Uterus (tissue), 4 donors: Measurements from ENCODE around the gene MPND. TPM values are rescaled to one million over a fixed set of nuclear protein-coding genes. Genes with fewer than 3 reads are reported as not detected.

Experiments
- DNase-seq, 2 donors: peaks; one replicate each; pipeline ENCODE4 v3.0.0-alpha.2; 2019 to 2020
- H3K27ac ChIP-seq, 2 donors: fragments of 200-600 bp; sonication (generic); 1 replicate in 1 of 2; 2 replicates in 1 of 2; pipeline ENCODE4 v1.5.1; 2016 to 2018
- H3K27me3 ChIP-seq, 2 donors: fragments of 200-600 bp; sonication (generic); one replicate each; pipeline ENCODE4 v1.5.1; 2018 to 2019; ENCODE audit warnings: control low read depth in 1 of 2
- H3K36me3 ChIP-seq, 2 donors: fragments of 200-600 bp; sonication (generic); one replicate each; pipeline ENCODE4 v1.5.1; 2019; ENCODE audit warnings: control low read depth in 1 of 2
- H3K4me1 ChIP-seq, 2 donors: fragments of 200-600 bp; sonication (generic); one replicate each; pipeline ENCODE4 v1.5.1; 2018 to 2019; ENCODE audit warnings: control low read depth in 1 of 2
- H3K4me3 ChIP-seq, 2 donors: fragments of 200-600 bp; sonication (generic); 1 replicate in 1 of 2; 2 replicates in 1 of 2; pipeline ENCODE4 v1.5.1; 2018 to 2019; ENCODE audit warnings: mild to moderate bottlenecking in 1 of 2
- H3K9me3 ChIP-seq, 2 donors: fragments of 200-600 bp; sonication (generic); one replicate each; pipeline ENCODE4 v1.5.1; 2019; ENCODE audit warnings: control low read depth in 1 of 2
- POLR2A ChIP-seq, 2 donors: fragments of 450-650 bp; IDR thresholded peaks; one replicate each; pipeline ENCODE4 v1.6.1; 2016; ENCODE audit warnings: antibody characterized with exemption in 2 of 2, mild to moderate bottlenecking in 1 of 2, moderate library complexity in 1 of 2
- intact Hi-C: fragments of 100-400 bp; cut with DNase I; formaldehyde crosslinking; loops from one replicate; pipeline ENCODE4 v1.15.1; 2023; ENCODE audit warnings: low total_unique reads
- total RNA-seq, 4 donors: library from RNA; depleted of rRNA in 3 of 4; stranded (reverse); fragments of >200 nt in 3 of 4; gene quantifications; one replicate each; pipeline versions ENCODE4 v1.1.0 to v1.2.4, GENCODE V29; 2014 to 2023
- TF ChIP-seq, protein P1 (sequence below), 4 experiments: fragments of 200-600 bp in 2 of 4; fragments of 450-650 bp in 2 of 4; sonication (generic) in 2 of 4; IDR thresholded peaks; one replicate each; pipeline ENCODE4 v1.5.1; 2016 to 2019; ENCODE audit warnings: antibody characterized with exemption in 4 of 4, mild to moderate bottlenecking in 2 of 4, moderate library complexity in 1 of 4
- donor health status: DM: yes; HTN: yes; CAD: no.

Gene MPND
- total RNA-seq, 4 donors from 2014 or later: 0.51 to 13.8 (median 5.8) TPM; not detected in 1

DNA sequence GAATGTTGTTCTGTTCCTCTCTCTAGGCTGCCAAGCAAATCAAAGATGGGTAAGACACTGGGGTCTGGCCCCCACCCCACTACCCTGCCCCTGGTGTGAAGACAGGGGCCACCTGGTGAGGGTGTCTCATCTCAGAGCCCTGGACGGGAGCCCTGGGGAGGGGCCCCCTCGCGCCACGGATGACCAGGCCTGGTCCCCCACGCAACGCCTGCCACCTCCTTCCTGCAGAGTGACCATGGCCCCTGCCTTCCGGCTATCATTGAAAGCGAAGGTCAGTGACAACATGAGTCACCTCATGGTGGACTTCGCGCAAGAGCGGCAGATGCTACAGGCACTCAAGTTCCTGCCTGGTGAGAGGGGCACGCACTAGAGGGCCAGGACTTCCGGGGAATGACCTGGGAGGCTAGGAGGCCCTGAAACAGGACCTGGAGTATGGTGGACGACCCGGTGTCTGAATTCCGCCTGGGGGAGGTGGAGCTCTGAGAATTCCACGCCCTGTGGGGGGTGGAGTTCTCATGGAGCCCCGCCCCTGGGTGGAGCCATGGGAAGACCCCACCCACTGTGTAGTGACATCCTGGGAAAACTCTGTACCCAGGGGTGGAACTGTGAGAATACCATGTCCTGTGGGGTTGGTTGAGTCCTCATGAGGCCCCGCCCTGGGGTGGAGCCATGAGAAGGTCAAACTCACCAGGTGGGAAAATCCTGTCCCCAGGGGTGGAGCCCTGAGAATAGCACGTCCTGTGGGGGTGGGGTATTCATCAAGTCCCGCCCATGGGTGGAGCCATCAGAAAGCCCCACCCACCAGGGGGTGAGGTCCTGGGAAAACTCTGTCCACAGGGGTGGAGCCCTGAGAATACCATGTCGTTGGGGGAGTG, 32.9 kb upstream of the MPND start:
- no peaks in the 10 kb centered on the region for H3K9me3 ChIP-seq
- intact Hi-C loops: no loop called here
- no peak overlapping the region for H3K4me3 ChIP-seq
- no peaks in the 10 kb centered on the region for H3K36me3 ChIP-seq
- no peak overlapping the region for H3K27ac ChIP-seq
- no peaks in the 10 kb centered on the region for H3K4me1 ChIP-seq
- no peaks in the 10 kb centered on the region for H3K27me3 ChIP-seq
- TF ChIP-seq, protein P1, sequence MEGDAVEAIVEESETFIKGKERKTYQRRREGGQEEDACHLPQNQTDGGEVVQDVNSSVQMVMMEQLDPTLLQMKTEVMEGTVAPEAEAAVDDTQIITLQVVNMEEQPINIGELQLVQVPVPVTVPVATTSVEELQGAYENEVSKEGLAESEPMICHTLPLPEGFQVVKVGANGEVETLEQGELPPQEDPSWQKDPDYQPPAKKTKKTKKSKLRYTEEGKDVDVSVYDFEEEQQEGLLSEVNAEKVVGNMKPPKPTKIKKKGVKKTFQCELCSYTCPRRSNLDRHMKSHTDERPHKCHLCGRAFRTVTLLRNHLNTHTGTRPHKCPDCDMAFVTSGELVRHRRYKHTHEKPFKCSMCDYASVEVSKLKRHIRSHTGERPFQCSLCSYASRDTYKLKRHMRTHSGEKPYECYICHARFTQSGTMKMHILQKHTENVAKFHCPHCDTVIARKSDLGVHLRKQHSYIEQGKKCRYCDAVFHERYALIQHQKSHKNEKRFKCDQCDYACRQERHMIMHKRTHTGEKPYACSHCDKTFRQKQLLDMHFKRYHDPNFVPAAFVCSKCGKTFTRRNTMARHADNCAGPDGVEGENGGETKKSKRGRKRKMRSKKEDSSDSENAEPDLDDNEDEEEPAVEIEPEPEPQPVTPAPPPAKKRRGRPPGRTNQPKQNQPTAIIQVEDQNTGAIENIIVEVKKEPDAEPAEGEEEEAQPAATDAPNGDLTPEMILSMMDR (IDR thresholded peaks at IDR 0.05): no peak
- no peak for TF ChIP-seq POLR2A (IDR thresholded peaks at IDR 0.05)
- DNase-seq: no peak

DNA sequence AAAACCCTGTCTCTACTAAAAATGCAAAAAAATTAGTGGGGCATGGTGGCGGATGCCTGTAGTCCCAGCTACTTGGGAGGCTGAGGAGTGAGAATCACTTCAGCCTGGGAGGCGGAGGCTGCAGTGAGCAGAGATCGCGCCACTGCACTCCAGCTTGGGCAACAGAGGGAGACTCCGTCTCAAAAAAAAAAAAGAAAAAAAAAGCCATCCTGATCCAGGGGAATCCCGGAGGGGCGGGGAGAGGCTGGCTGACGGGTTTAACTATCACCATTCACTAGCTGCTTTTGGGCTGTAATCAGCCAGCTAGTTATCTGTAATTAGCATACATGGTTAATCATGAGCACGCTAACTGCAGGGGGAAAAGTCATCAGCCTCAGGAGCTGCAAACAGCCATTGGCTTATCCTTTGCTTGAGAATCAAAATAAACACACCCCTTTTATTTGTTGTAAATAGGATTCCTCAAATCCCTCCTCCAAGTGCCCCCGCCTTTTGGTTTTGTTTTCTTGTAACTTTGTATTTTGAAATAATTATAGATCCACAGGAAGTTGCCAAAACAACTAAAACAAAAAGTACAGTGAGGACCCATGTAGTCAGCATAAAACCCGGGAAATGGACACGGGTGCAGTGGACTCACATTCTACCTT, 29.4 kb upstream of the MPND start:
- intact Hi-C loops: no loop called here
- no peak overlapping the region for H3K27ac ChIP-seq
- no peaks in the 10 kb centered on the region for H3K9me3 ChIP-seq
- no peak for DNase-seq
- H3K36me3 ChIP-seq: no peaks in the 10 kb centered on the region
- no peak overlapping the region for H3K4me3 ChIP-seq
- H3K4me1 ChIP-seq: no peaks in the 10 kb centered on the region
- TF ChIP-seq POLR2A (IDR thresholded peaks at IDR 0.05): no peak
- TF ChIP-seq, protein P1 (IDR thresholded peaks at IDR 0.05): no peak
- H3K27me3 ChIP-seq: no peaks in the 10 kb centered on the region

DNA sequence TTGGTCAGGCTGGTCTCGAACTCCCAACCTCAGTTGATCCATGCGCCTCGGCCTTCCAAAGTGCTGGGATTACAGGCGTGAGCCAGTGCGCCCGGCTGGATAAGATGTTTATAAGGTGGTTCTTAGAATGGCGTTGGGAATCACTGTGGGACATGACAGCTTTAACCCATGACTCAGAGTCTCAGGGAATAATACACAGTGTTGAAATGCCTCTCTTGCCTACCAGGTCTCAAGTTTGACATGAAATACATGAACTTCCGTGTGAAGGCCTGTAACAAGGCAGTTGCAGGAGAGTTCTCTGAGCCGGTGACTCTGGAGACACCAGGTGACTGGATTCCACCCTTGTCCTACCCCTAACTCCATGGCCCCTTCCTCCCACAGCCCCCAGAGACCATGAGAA, 26.4 kb upstream of the MPND start:
- no peak for TF ChIP-seq POLR2A (IDR thresholded peaks at IDR 0.05)
- TF ChIP-seq, protein P1 (IDR thresholded peaks at IDR 0.05): no peak
- no peak overlapping the region for H3K27ac ChIP-seq
- H3K36me3 ChIP-seq: no peaks in the 10 kb centered on the region
- H3K27me3 ChIP-seq: no peaks in the 10 kb centered on the region
- intact Hi-C loops: no loop called here
- no peaks in the 10 kb centered on the region for H3K4me1 ChIP-seq
- no peaks in the 10 kb centered on the region for H3K9me3 ChIP-seq
- no peak for DNase-seq
- no peak overlapping the region for H3K4me3 ChIP-seq

DNA sequence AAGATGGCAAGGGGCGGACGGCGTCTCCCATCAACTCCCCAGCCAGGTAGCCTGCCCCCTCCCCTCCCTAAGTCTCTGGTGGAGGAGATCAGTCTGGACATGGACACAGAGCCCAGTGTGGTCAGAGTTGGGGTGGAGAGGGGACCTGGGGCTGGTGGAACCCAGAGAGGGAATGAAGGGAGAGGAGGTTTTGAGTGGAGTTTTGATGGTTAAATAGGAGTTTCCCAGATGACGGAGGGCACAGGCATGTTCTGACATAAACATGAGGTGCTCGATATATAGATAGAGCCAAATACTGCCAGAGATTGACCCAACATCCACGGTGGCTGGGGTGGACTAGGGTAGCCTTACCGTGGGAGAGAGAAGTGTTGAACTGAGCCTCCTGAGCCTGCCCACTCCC, 24.9 kb upstream of the MPND start:
- no peak for DNase-seq
- H3K9me3 ChIP-seq: no peaks in the 10 kb centered on the region
- H3K36me3 ChIP-seq: no peaks in the 10 kb centered on the region
- intact Hi-C loops: no loop called here
- no peaks in the 10 kb centered on the region for H3K27me3 ChIP-seq
- TF ChIP-seq, protein P1 (IDR thresholded peaks at IDR 0.05): no peak
- no peak for TF ChIP-seq POLR2A (IDR thresholded peaks at IDR 0.05)
- H3K4me3 ChIP-seq: no peak overlapping the region
- H3K4me1 ChIP-seq: no peaks in the 10 kb centered on the region
- no peak overlapping the region for H3K27ac ChIP-seq

DNA sequence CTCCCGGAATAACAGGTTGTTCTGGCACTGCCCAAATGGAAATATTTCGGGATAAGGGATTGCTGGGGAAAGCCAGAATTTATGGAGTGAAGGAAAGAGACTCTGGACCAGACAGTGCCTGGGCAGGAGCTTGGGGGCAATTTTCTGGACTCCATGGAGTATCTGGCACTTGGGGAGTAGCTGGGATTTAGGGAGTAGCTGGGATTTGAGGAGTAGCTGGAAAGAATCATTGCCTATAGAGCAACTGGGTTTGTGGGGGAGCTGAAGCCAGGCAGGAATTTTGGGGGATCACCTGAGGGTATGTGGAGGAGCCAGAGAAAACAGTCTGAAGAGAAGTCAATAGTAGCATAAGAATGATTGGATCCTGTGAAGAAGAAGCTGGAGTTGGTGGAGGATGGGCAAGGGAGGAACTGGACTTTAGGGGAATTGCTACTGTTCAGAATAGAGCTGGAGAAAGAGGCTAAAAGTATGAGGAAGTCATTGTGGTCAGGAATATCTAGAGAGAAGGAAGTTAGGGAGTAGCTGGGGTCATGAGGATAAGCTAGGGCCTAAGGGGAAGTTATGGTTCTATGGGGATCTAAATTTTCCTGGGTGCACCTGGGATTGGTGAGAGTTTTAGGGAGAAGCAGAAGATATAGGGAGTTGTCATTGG, 24.2 kb upstream of the MPND start:
- no peaks in the 10 kb centered on the region for H3K27me3 ChIP-seq
- H3K27ac ChIP-seq: no peak overlapping the region
- no peaks in the 10 kb centered on the region for H3K36me3 ChIP-seq
- no peak for DNase-seq
- intact Hi-C loops: no loop called here
- no peaks in the 10 kb centered on the region for H3K9me3 ChIP-seq
- TF ChIP-seq POLR2A (IDR thresholded peaks at IDR 0.05): no peak
- TF ChIP-seq, protein P1 (IDR thresholded peaks at IDR 0.05): no peak
- no peak overlapping the region for H3K4me3 ChIP-seq
- H3K4me1 ChIP-seq: no peaks in the 10 kb centered on the region
